ENCODE data around the gene MARK1. TPM values are rescaled to one million over a fixed set of nuclear protein-coding genes. Genes with fewer than 3 reads are reported as not detected.
A peak's percentile ranks its signal among the peaks of the same experiment; 100 is the strongest.

MARK1 gene
- total and polyA plus RNA-seq, 10 of the 15 experiments (the other 5 are each of a cell fraction or from before 2014, with no cell fraction given) = 0.02 to 0.67 (median 0.12) TPM; not detected in 6

- H3K4me2 ChIP-seq (ENCODE audit: control insufficient read depth, insufficient read depth) = no peak overlapping the region
Measured at GRCh38 chr1:220708244-220708643, 180.3 kb downstream of the MARK1 start.

GRCh38 chr1:220708936-220709801 lies 181.2 kb downstream of the MARK1 start:
- DNase-seq (ENCODE audit: low read depth, low spot score) (no peak), ATAC-seq (0 out of 3 replicates have a peak, but pooled peaks have one; percentile 14), FAIRE-seq (no peak)
- Histone ChIP-seq H3K27me3 (replicated peaks in 1 of 2; ENCODE audit: control insufficient read depth in 2 of 2, insufficient read depth in 2 of 2, low read length in 1 of 2) (no peaks in the 10 kb centered on the region), H3K4me2 (ENCODE audit: control insufficient read depth, insufficient read depth) (no peak overlapping the region), H2AFZ (ENCODE audit: control insufficient read depth, low read depth, low read length) (no peak overlapping the region), H4K20me1 (ENCODE audit: control insufficient read depth, insufficient read depth) (no peaks in the 10 kb centered on the region), H3K9ac (ENCODE audit: control insufficient read depth, insufficient read depth, low read length) (no peak overlapping the region), H3K4me3 (no peak overlapping the region), H3K27ac (ENCODE audit: control insufficient read depth, insufficient read depth) (no peak overlapping the region), H3K4me1 (ENCODE audit: control insufficient read depth, insufficient read depth, low read length) (peaks cover 5% of the 10 kb centered on the region; the same call in 1 of the 2 replicates), H3K36me3 (ENCODE audit: control insufficient read depth in 2 of 2, insufficient read depth in 2 of 2, low read length in 1 of 2) (no peaks in the 10 kb centered on the region), H3K79me2 (ENCODE audit: control insufficient read depth, insufficient read depth, low read length) (no peaks in the 10 kb centered on the region), H3K9me3 (replicated peaks; ENCODE audit: control insufficient read depth, insufficient read depth, low read length) (no peaks in the 10 kb centered on the region)
- in situ Hi-C loops (cut with MboI) = no loop called here
- ChIA-PET POLR2A (no interaction called here), CTCF (interaction anchor here (0.6 to 1.8 kb wide), 7 partner anchors 9 to 64 kb away, joined by 3 to 5 read pairs (median 3); no protein-coding TSS in a partner anchor), SMC1A (ENCODE audit: uncharacterized antibody, unreplicated experiment) (interaction anchor here (1.3 kb wide), 1 partner anchor 24 kb away, joined by 3 read pairs; no protein-coding TSS in a partner anchor), RAD21 (ENCODE audit: unreplicated experiment) (no interaction called here)
- BruUV-seq (replicated peaks) = no TSS peak
- no peak for TF ChIP-seq PKNOX1 (IDR thresholded peaks at IDR 0.05)
- no peak for TF ChIP-seq BHLHE40 (IDR thresholded peaks at IDR 0.05; ENCODE audit: borderline replicate concordance in 1 of 2, low read depth in 2 of 2, low read length in 1 of 2)
- no peak for TF ChIP-seq NBN (IDR thresholded peaks at IDR 0.05)
- TF ChIP-seq CREB1 (IDR thresholded peaks at IDR 0.05; ENCODE audit: low read depth) = no peak
- no peak for TF ChIP-seq GABPA (IDR thresholded peaks at IDR 0.05; ENCODE audit: low read depth)
- no peak for TF ChIP-seq IRF4 (IDR thresholded peaks at IDR 0.05; ENCODE audit: low read depth, low read length)
- intact Hi-C loops (cut with micrococcal nuclease; ENCODE audit: unreplicated experiment) = no loop called here
- 43% methylated on average over 9 of the region's 9 CpGs for WGBS (ENCODE audit: insufficient coverage, insufficient replicate concordance, low lambda C conversion rate, missing lambda C conversion rate)

More at GRCh38 chr1:220708244-220708643, 180.3 kb downstream of the MARK1 start:
- ChIA-PET RAD21 (ENCODE audit: unreplicated experiment) (no interaction called here), SMC1A (ENCODE audit: uncharacterized antibody, unreplicated experiment) (no interaction called here), POLR2A (no interaction called here), CTCF (interaction anchor here (0.6 to 1.3 kb wide), 5 partner anchors 13 to 132 kb away, joined by 3 to 4 read pairs (median 3); no protein-coding TSS in a partner anchor)
- Histone ChIP-seq H3K36me3 (ENCODE audit: control insufficient read depth in 2 of 2, insufficient read depth in 2 of 2, low read length in 1 of 2) (no peaks in the 10 kb centered on the region), H3K79me2 (ENCODE audit: control insufficient read depth, insufficient read depth, low read length) (no peaks in the 10 kb centered on the region), H3K9me3 (replicated peaks; ENCODE audit: control insufficient read depth, insufficient read depth, low read length) (no peaks in the 10 kb centered on the region; the same call in 2 of the 3 replicates), H3K27ac (ENCODE audit: control insufficient read depth, insufficient read depth) (no peak overlapping the region), H3K4me1 (ENCODE audit: control insufficient read depth, insufficient read depth, low read length) (peaks cover 5% of the 10 kb centered on the region; the same call in 1 of the 2 replicates), H3K9ac (ENCODE audit: control insufficient read depth, insufficient read depth, low read length) (no peak overlapping the region), H3K27me3 (replicated peaks in 1 of 2; ENCODE audit: control insufficient read depth in 2 of 2, insufficient read depth in 2 of 2, low read length in 1 of 2) (no peaks in the 10 kb centered on the region), H2AFZ (ENCODE audit: control insufficient read depth, low read depth, low read length) (no peak overlapping the region), H3K4me3 (no peak overlapping the region), H4K20me1 (ENCODE audit: control insufficient read depth, insufficient read depth) (no peaks in the 10 kb centered on the region)
- DNase-seq (ENCODE audit: low read depth, low spot score) (no peak), FAIRE-seq (no peak), ATAC-seq (no peak)
- WGBS (ENCODE audit: insufficient coverage, insufficient replicate concordance, low lambda C conversion rate, missing lambda C conversion rate) = 54% methylated on average over 4 of the region's 4 CpGs
- TF ChIP-seq BHLHE40 (IDR thresholded peaks at IDR 0.05; ENCODE audit: borderline replicate concordance in 1 of 2, low read depth in 2 of 2, low read length in 1 of 2) = peak in 1 of 2 experiments; percentile 20; a peak in 1 of 4 replicates
- no peak for TF ChIP-seq MEF2B (IDR thresholded peaks at IDR 0.05; ENCODE audit: partially characterized antibody, poor library complexity, severe bottlenecking)
- intact Hi-C loops (cut with micrococcal nuclease; ENCODE audit: unreplicated experiment) (no loop called here), in situ Hi-C loops (cut with MboI) (no loop called here)
- no TSS peak for BruUV-seq (replicated peaks)

Measured in GM12878 (cell line).